ENCODE measurements around the gene HES7. TPM values are rescaled to one million over a fixed set of nuclear protein-coding genes. Genes with fewer than 3 reads are reported as not detected.

Gene HES7
- polyA plus RNA-seq, 1 of the 3 experiments (the other 2 are of a cell fraction), result 1.2 TPM

GRCh38 chr17:8153957-8154607 is 30.2 kb upstream of the HES7 start:
- H3K36me3 ChIP-seq (replicated peaks in 1 of 2; ENCODE audit: control insufficient read depth in 1 of 2, insufficient read depth in 2 of 2, low read length in 1 of 2), result peaks cover 13 to 16% of the 10 kb centered on the region in 2 experiments
- peak; percentile 81 for DNase-seq
- peaks cover 33% of the 10 kb centered on the region for H3F3A ChIP-seq (replicated peaks; ENCODE audit: insufficient read depth)
- H3K27me3 ChIP-seq (ENCODE audit: insufficient read depth), result no peaks in the 10 kb centered on the region
- H3K4me3 ChIP-seq (ENCODE audit: low read depth in 2 of 2, low read length in 1 of 2), result peak overlapping the region; percentile 4 to 12; a peak in 2 of 4 replicates
- no peaks in the 10 kb centered on the region for H3K9me2 ChIP-seq
- ChIA-PET CTCF (interaction anchor here (1.0 to 9.4 kb wide), 4 partner anchors 16 to 80 kb away, joined by 3 to 98 read pairs (median 6); no protein-coding TSS in a partner anchor), POLR2A (interaction anchor here (1.1 kb wide), 1 partner anchor 19 kb away, joined by 4 read pairs; no protein-coding TSS in a partner anchor)
- H3K9me3 ChIP-seq, result no peaks in the 10 kb centered on the region
- H3K79me2 ChIP-seq (ENCODE audit: insufficient read depth), result peaks cover 27% of the 10 kb centered on the region
- H3K9ac ChIP-seq, result peak overlapping the region; percentile 98
- no peak overlapping the region for H2AFZ ChIP-seq (ENCODE audit: low read depth)
- H4K20me1 ChIP-seq (ENCODE audit: insufficient read depth), result peaks cover 9% of the 10 kb centered on the region; the same call in 1 of the 2 replicates
- H3K27ac ChIP-seq (ENCODE audit: low read depth in 2 of 2, low read length in 1 of 2), result peak overlapping the region; percentile 65 to 95
- 5% methylated on average over 19 of the region's 22 CpGs for WGBS (ENCODE audit: low lambda C conversion rate)
- H3K4me1 ChIP-seq (ENCODE audit: control insufficient read depth in 1 of 2, insufficient read depth in 2 of 2, low read depth in 1 of 2, low read length in 1 of 2), result peaks cover 36 to 50% of the 10 kb centered on the region in 2 experiments; a peak in 3 of 4 replicates
- peak overlapping the region; percentile 95 for H3K4me2 ChIP-seq
- TF ChIP-seq MXI1 (IDR thresholded peaks at IDR 0.05; ENCODE audit: low read depth, low read length) (peak; percentile 73; the same call in 1 of the 2 replicates), POLR2AphosphoS5 (IDR thresholded peaks at IDR 0.05; ENCODE audit: low read depth, low read length) (0 out of 2 replicates have a peak, but pooled peaks have one; percentile 10), GABPA (IDR thresholded peaks at IDR 0.05; ENCODE audit: low read depth) (peak; percentile 21; the same call in 1 of the 2 replicates), YY1 (IDR thresholded peaks at IDR 0.05; ENCODE audit: low read depth) (peak; percentile 73; the same call in 1 of the 2 replicates), REST (IDR thresholded peaks at IDR 0.05; ENCODE audit: low read depth, low read length) (no peak), RCOR1 (IDR thresholded peaks at IDR 0.05; ENCODE audit: low read length) (no peak), EZH2phosphoT487 (IDR thresholded peaks at IDR 0.05; ENCODE audit: borderline replicate concordance, low read depth) (no peak), RXRA (IDR thresholded peaks at IDR 0.05; ENCODE audit: borderline replicate concordance, low read depth) (peak; percentile 33; the same call in 1 of the 2 replicates), EP300 (IDR thresholded peaks at IDR 0.05; ENCODE audit: borderline replicate concordance in 1 of 2, low read depth in 1 of 2, low read length in 1 of 2) (no peak; a peak in 1 of 4 replicates), ELF1 (IDR thresholded peaks at IDR 0.05) (no peak; the same call in 1 of the 2 replicates), FOXM1 (IDR thresholded peaks at IDR 0.05; ENCODE audit: low read depth) (no peak), TEAD4 (IDR thresholded peaks at IDR 0.05; ENCODE audit: borderline replicate concordance, insufficient read depth) (peak; percentile 86; the same call in 1 of the 2 replicates), TAF1 (IDR thresholded peaks at IDR 0.05; ENCODE audit: borderline replicate concordance, low read depth, low read length) (no peak), NFIC (IDR thresholded peaks at IDR 0.05; ENCODE audit: borderline replicate concordance) (peak; percentile 95), CHD2 (IDR thresholded peaks at IDR 0.05; ENCODE audit: low read length, partially characterized antibody) (peak; percentile 67), TCF12 (IDR thresholded peaks at IDR 0.05) (peak; percentile 69; the same call in 1 of the 2 replicates), RFX5 (IDR thresholded peaks at IDR 0.05; ENCODE audit: low read length) (peak; percentile 43; the same call in 1 of the 2 replicates), USF1 (IDR thresholded peaks at IDR 0.05; ENCODE audit: borderline replicate concordance, low read depth) (no peak), NRF1 (IDR thresholded peaks at IDR 0.05; ENCODE audit: low read depth, low read length) (no peak)
- TF ChIP-seq, protein P1, sequence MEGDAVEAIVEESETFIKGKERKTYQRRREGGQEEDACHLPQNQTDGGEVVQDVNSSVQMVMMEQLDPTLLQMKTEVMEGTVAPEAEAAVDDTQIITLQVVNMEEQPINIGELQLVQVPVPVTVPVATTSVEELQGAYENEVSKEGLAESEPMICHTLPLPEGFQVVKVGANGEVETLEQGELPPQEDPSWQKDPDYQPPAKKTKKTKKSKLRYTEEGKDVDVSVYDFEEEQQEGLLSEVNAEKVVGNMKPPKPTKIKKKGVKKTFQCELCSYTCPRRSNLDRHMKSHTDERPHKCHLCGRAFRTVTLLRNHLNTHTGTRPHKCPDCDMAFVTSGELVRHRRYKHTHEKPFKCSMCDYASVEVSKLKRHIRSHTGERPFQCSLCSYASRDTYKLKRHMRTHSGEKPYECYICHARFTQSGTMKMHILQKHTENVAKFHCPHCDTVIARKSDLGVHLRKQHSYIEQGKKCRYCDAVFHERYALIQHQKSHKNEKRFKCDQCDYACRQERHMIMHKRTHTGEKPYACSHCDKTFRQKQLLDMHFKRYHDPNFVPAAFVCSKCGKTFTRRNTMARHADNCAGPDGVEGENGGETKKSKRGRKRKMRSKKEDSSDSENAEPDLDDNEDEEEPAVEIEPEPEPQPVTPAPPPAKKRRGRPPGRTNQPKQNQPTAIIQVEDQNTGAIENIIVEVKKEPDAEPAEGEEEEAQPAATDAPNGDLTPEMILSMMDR (IDR thresholded peaks at IDR 0.05), result no peak
- TF ChIP-seq, protein P2, sequence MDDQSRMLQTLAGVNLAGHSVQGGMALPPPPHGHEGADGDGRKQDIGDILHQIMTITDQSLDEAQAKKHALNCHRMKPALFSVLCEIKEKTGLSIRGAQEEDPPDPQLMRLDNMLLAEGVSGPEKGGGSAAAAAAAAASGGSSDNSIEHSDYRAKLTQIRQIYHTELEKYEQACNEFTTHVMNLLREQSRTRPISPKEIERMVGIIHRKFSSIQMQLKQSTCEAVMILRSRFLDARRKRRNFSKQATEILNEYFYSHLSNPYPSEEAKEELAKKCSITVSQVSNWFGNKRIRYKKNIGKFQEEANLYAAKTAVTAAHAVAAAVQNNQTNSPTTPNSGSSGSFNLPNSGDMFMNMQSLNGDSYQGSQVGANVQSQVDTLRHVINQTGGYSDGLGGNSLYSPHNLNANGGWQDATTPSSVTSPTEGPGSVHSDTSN (IDR thresholded peaks at IDR 0.05), result peak; percentile 57
- TF ChIP-seq, protein P3, sequence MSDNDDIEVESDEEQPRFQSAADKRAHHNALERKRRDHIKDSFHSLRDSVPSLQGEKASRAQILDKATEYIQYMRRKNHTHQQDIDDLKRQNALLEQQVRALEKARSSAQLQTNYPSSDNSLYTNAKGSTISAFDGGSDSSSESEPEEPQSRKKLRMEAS (IDR thresholded peaks at IDR 0.05; ENCODE audit: low read depth), result peak; percentile 95
- TF ChIP-seq, protein P4, sequence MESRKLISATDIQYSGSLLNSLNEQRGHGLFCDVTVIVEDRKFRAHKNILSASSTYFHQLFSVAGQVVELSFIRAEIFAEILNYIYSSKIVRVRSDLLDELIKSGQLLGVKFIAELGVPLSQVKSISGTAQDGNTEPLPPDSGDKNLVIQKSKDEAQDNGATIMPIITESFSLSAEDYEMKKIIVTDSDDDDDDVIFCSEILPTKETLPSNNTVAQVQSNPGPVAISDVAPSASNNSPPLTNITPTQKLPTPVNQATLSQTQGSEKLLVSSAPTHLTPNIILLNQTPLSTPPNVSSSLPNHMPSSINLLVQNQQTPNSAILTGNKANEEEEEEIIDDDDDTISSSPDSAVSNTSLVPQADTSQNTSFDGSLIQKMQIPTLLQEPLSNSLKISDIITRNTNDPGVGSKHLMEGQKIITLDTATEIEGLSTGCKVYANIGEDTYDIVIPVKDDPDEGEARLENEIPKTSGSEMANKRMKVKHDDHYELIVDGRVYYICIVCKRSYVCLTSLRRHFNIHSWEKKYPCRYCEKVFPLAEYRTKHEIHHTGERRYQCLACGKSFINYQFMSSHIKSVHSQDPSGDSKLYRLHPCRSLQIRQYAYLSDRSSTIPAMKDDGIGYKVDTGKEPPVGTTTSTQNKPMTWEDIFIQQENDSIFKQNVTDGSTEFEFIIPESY (IDR thresholded peaks at IDR 0.05; ENCODE audit: borderline replicate concordance, low read depth), result 0 out of 2 replicates have a peak, but pooled peaks have one; percentile 18

Measured in SK-N-SH (cell line).